Measurements from ENCODE around the gene BLTP2. TPM values are rescaled to one million over a fixed set of nuclear protein-coding genes. Genes with fewer than 3 reads are reported as not detected.

The BLTP2 gene
- polyA plus RNA-seq, 1 of the 3 experiments (the other 2 are of a cell fraction) = 46.4 TPM

DNA sequence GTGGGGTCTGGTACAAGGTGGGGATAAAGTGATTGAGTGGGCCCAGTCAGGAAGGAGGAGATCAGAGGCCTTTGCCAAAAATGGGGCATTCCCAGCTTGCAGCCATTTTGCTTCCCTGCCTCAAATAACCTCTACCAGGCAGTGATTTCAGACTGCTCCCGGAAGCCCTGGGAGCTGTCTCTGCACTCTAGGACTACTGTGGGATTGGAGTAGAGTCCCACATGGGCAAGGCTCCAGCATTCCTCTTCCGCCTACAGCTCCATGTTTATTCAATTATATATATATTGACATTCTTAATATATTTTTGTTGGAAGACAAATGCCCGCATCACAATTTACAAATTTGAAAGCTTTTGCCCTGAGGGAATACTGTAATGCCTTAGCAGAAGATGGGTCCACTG lies 30.5 kb upstream of the BLTP2 start:
- Histone ChIP-seq H3K4me3 (ENCODE audit: low read depth in 2 of 2, low read length in 1 of 2) (no peak overlapping the region), H3K9me3 (no peaks in the 10 kb centered on the region), H3K79me2 (ENCODE audit: insufficient read depth) (peaks cover 7% of the 10 kb centered on the region), H3K27me3 (ENCODE audit: insufficient read depth) (no peaks in the 10 kb centered on the region), H3K27ac (ENCODE audit: low read depth in 2 of 2, low read length in 1 of 2) (no peak overlapping the region), H3K4me1 (ENCODE audit: control insufficient read depth in 1 of 2, insufficient read depth in 2 of 2, low read depth in 1 of 2, low read length in 1 of 2) (no peaks in the 10 kb centered on the region), H3K4me2 (no peak overlapping the region), H3K9ac (no peak overlapping the region), H3K9me2 (no peaks in the 10 kb centered on the region), H4K20me1 (ENCODE audit: insufficient read depth) (peaks cover under 1% of the 10 kb centered on the region), H3F3A (replicated peaks; ENCODE audit: insufficient read depth) (no peaks in the 10 kb centered on the region), H2AFZ (ENCODE audit: low read depth) (no peak overlapping the region), H3K36me3 (replicated peaks in 1 of 2; ENCODE audit: control insufficient read depth in 1 of 2, insufficient read depth in 2 of 2, low read length in 1 of 2) (peaks cover 72 to 88% of the 10 kb centered on the region in 2 experiments)
- ChIA-PET POLR2A (no interaction called here), CTCF (interaction anchor here (1.0 to 1.9 kb wide), 5 partner anchors 13 to 50 kb away, joined by 3 to 7 read pairs (median 3); partner anchors contain the start of genes BLTP2 and SUPT6H)
- no peak for DNase-seq
- WGBS (ENCODE audit: low lambda C conversion rate) = 92% methylated on average over 3 of the region's 3 CpGs
- TF ChIP-seq, protein P1, sequence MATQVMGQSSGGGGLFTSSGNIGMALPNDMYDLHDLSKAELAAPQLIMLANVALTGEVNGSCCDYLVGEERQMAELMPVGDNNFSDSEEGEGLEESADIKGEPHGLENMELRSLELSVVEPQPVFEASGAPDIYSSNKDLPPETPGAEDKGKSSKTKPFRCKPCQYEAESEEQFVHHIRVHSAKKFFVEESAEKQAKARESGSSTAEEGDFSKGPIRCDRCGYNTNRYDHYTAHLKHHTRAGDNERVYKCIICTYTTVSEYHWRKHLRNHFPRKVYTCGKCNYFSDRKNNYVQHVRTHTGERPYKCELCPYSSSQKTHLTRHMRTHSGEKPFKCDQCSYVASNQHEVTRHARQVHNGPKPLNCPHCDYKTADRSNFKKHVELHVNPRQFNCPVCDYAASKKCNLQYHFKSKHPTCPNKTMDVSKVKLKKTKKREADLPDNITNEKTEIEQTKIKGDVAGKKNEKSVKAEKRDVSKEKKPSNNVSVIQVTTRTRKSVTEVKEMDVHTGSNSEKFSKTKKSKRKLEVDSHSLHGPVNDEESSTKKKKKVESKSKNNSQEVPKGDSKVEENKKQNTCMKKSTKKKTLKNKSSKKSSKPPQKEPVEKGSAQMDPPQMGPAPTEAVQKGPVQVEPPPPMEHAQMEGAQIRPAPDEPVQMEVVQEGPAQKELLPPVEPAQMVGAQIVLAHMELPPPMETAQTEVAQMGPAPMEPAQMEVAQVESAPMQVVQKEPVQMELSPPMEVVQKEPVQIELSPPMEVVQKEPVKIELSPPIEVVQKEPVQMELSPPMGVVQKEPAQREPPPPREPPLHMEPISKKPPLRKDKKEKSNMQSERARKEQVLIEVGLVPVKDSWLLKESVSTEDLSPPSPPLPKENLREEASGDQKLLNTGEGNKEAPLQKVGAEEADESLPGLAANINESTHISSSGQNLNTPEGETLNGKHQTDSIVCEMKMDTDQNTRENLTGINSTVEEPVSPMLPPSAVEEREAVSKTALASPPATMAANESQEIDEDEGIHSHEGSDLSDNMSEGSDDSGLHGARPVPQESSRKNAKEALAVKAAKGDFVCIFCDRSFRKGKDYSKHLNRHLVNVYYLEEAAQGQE (IDR thresholded peaks at IDR 0.05; ENCODE audit: low read depth, low read length) = no peak
- TF ChIP-seq, protein P2, sequence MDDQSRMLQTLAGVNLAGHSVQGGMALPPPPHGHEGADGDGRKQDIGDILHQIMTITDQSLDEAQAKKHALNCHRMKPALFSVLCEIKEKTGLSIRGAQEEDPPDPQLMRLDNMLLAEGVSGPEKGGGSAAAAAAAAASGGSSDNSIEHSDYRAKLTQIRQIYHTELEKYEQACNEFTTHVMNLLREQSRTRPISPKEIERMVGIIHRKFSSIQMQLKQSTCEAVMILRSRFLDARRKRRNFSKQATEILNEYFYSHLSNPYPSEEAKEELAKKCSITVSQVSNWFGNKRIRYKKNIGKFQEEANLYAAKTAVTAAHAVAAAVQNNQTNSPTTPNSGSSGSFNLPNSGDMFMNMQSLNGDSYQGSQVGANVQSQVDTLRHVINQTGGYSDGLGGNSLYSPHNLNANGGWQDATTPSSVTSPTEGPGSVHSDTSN (IDR thresholded peaks at IDR 0.05) = no peak
- TF ChIP-seq YY1 (IDR thresholded peaks at IDR 0.05; ENCODE audit: low read depth) (no peak), RCOR1 (IDR thresholded peaks at IDR 0.05; ENCODE audit: low read length) (no peak), SIN3A (IDR thresholded peaks at IDR 0.05; ENCODE audit: borderline replicate concordance, low read depth, low read length) (no peak), RFX5 (IDR thresholded peaks at IDR 0.05; ENCODE audit: low read length) (no peak), SMC3 (IDR thresholded peaks at IDR 0.05; ENCODE audit: low read depth, low read length) (no peak), POLR2AphosphoS5 (IDR thresholded peaks at IDR 0.05; ENCODE audit: low read depth, low read length) (no peak), NRF1 (IDR thresholded peaks at IDR 0.05; ENCODE audit: low read depth, low read length) (no peak)
- TF ChIP-seq, protein P3, sequence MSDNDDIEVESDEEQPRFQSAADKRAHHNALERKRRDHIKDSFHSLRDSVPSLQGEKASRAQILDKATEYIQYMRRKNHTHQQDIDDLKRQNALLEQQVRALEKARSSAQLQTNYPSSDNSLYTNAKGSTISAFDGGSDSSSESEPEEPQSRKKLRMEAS (IDR thresholded peaks at IDR 0.05; ENCODE audit: low read depth) = no peak

DNA sequence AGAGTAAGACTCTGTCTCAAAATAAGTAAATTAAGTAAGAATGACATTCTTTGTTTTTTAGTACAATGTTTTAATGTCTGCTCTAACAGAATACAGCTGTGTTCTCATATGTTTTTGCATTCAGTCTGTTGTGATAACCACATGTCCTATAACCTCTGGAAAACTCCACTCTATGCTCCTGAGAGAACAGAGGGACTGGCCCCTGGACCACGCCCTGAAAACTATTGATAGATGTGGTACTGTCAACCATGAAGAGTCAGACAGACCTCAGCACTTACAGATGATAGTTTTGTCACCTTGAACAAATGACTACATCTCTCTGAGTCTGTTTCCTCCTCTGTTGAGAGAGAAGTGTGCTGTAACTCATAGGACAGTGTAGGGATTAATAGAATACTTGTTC lies 25.0 kb upstream of the BLTP2 start:
- 94% methylated on average over 1 of the region's 1 CpG for WGBS (ENCODE audit: low lambda C conversion rate)
- peaks cover 58 to 61% of the 10 kb centered on the region in 2 experiments for H3K36me3 ChIP-seq (replicated peaks in 1 of 2; ENCODE audit: control insufficient read depth in 1 of 2, insufficient read depth in 2 of 2, low read length in 1 of 2)
- H3K9ac ChIP-seq = no peak overlapping the region
- POLR2A ChIA-PET = no interaction called here
- H3K4me1 ChIP-seq (ENCODE audit: control insufficient read depth in 1 of 2, insufficient read depth in 2 of 2, low read depth in 1 of 2, low read length in 1 of 2) = peaks cover 0 to 3% of the 10 kb centered on the region in 2 experiments; a peak in 1 of 4 replicates
- no peak for DNase-seq
- H2AFZ ChIP-seq (ENCODE audit: low read depth) = no peak overlapping the region
- H3K9me3 ChIP-seq = no peaks in the 10 kb centered on the region
- H3K27ac ChIP-seq (ENCODE audit: low read depth in 2 of 2, low read length in 1 of 2) = no peak overlapping the region
- no peaks in the 10 kb centered on the region for H3K9me2 ChIP-seq
- TF ChIP-seq NRF1 (IDR thresholded peaks at IDR 0.05; ENCODE audit: low read depth, low read length) = no peak
- TF ChIP-seq TCF12 (IDR thresholded peaks at IDR 0.05) = no peak
- TF ChIP-seq POLR2AphosphoS5 (IDR thresholded peaks at IDR 0.05; ENCODE audit: low read depth, low read length) = no peak
- TF ChIP-seq, protein P1 (IDR thresholded peaks at IDR 0.05; ENCODE audit: low read depth, low read length) = no peak
- TF ChIP-seq, protein P4, sequence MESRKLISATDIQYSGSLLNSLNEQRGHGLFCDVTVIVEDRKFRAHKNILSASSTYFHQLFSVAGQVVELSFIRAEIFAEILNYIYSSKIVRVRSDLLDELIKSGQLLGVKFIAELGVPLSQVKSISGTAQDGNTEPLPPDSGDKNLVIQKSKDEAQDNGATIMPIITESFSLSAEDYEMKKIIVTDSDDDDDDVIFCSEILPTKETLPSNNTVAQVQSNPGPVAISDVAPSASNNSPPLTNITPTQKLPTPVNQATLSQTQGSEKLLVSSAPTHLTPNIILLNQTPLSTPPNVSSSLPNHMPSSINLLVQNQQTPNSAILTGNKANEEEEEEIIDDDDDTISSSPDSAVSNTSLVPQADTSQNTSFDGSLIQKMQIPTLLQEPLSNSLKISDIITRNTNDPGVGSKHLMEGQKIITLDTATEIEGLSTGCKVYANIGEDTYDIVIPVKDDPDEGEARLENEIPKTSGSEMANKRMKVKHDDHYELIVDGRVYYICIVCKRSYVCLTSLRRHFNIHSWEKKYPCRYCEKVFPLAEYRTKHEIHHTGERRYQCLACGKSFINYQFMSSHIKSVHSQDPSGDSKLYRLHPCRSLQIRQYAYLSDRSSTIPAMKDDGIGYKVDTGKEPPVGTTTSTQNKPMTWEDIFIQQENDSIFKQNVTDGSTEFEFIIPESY (IDR thresholded peaks at IDR 0.05; ENCODE audit: borderline replicate concordance, low read depth) = no peak
- H3K4me2 ChIP-seq = no peak overlapping the region
- no peaks in the 10 kb centered on the region for H3K27me3 ChIP-seq (ENCODE audit: insufficient read depth)
- H3K4me3 ChIP-seq (ENCODE audit: low read depth in 2 of 2, low read length in 1 of 2) = no peak overlapping the region
- H3F3A ChIP-seq (replicated peaks; ENCODE audit: insufficient read depth) = no peaks in the 10 kb centered on the region
- H3K79me2 ChIP-seq (ENCODE audit: insufficient read depth) = peaks cover 60% of the 10 kb centered on the region
- peaks cover 38% of the 10 kb centered on the region for H4K20me1 ChIP-seq (ENCODE audit: insufficient read depth)
- CTCF ChIA-PET = no interaction called here

All from SK-N-SH (cell line).